PC-9 (cell line): ENCODE data around the gene RAB40B. TPM values are rescaled to one million over a fixed set of nuclear protein-coding genes. Genes with fewer than 3 reads are reported as not detected.
A peak's percentile ranks its signal among the peaks of the same experiment; 100 is the strongest.

ENCODE experiments used
- BruUV-seq: library from RNA; stranded (reverse); fragments of 400-500 nt; replicated peaks from 2 replicates; lab custom pipeline; 2021; lab: Mats Ljungman, UMichigan
- CTCF ChIA-PET: fragments of 300-600 bp; sonication (Branson Sonifier 250); formaldehyde crosslinking; loops from one replicate; lab custom pipeline; 2022; ENCODE audit warnings: antibody characterized with exemption; lab: Charles Lee
- POLR2A ChIA-PET: fragments of 300-600 bp; sonication (Branson Sonifier 250); formaldehyde crosslinking; loops from one replicate; lab custom pipeline; 2022; ENCODE audit warnings: antibody characterized with exemption; ENCODE audit not compliant: unreplicated experiment; lab: Charles Lee
- DNase-seq, 2 experiments: peaks; one replicate each; pipeline versions ENCODE4 v3.0.0 to v3.0.0-alpha.2; 2015 to 2022; ENCODE audit warnings: mixed read lengths in 1 of 2
- H2AFZ ChIP-seq: fragments of 200-600 bp; sonication (generic); 2 replicates; pipeline ENCODE4 v1.8.1; 2017; ENCODE audit warnings: antibody characterized with exemption
- H3F3A ChIP-seq: fragments of 200-600 bp; sonication (generic); 2 replicates; pipeline ENCODE4 v1.8.1; 2017; ENCODE audit warnings: antibody characterized with exemption, mild to moderate bottlenecking, low read depth; ENCODE audit not compliant: insufficient read depth
- H3K27ac ChIP-seq: fragments of 200-600 bp; sonication (generic); 2 replicates; pipeline ENCODE4 v1.6.1; 2016; ENCODE audit warnings: mixed run types
- H3K27me3 ChIP-seq: fragments of 200-600 bp; sonication (generic); 2 replicates; pipeline ENCODE4 v1.6.1; 2016; ENCODE audit warnings: low read depth, mixed run types; ENCODE audit not compliant: insufficient read depth
- H3K36me3 ChIP-seq: fragments of 200-600 bp; sonication (generic); 2 replicates; pipeline ENCODE4 v1.6.1; 2016; ENCODE audit warnings: low read depth, mixed run types
- H3K4me1 ChIP-seq: fragments of 200-600 bp; sonication (generic); replicated peaks from 2 replicates; pipeline ENCODE4 v1.6.1; 2016; ENCODE audit warnings: mixed run types; ENCODE audit not compliant: insufficient read depth
- H3K4me2 ChIP-seq: fragments of 200-600 bp; sonication (generic); 2 replicates; pipeline ENCODE4 v1.6.1; 2017; ENCODE audit warnings: mixed run types
- H3K4me3 ChIP-seq: fragments of 200-600 bp; sonication (generic); 2 replicates; pipeline ENCODE4 v1.6.1; 2016; ENCODE audit warnings: mixed run types
- H3K79me2 ChIP-seq: fragments of 200-600 bp; sonication (generic); 2 replicates; pipeline ENCODE4 v1.6.1; 2017; ENCODE audit warnings: low read depth, mixed run types
- H3K9me2 ChIP-seq: fragments of 200-600 bp; sonication (generic); 2 replicates; pipeline ENCODE4 v1.8.1; 2017; ENCODE audit warnings: mild to moderate bottlenecking; ENCODE audit not compliant: insufficient read depth
- H3K9me3 ChIP-seq: fragments of 200-600 bp; sonication (generic); 2 replicates; pipeline ENCODE4 v1.8.1; 2016; ENCODE audit warnings: low read depth; ENCODE audit not compliant: insufficient read depth
- H4K20me1 ChIP-seq: fragments of 200-600 bp; sonication (generic); 2 replicates; pipeline ENCODE4 v1.8.1; 2017; ENCODE audit not compliant: insufficient read depth
- CTCF ChIP-seq: fragments of 200-600 bp; sonication (generic); conservative IDR thresholded peaks from 2 replicates; pipeline ENCODE4 v1.6.1; 2017; ENCODE audit warnings: mixed run types, antibody characterized with exemption, mild to moderate bottlenecking, moderate library complexity
- EZH2 ChIP-seq: fragments of 200-600 bp; sonication (generic); IDR thresholded peaks from 2 replicates; pipeline ENCODE4 v1.8.0; 2017; ENCODE audit warnings: antibody characterized with exemption, low read depth
- intact Hi-C: fragments of 100-400 bp; cut with micrococcal nuclease; formaldehyde crosslinking; loops from one replicate; pipeline ENCODE4 v1.10.0; 2022; ENCODE audit not compliant: unreplicated experiment
- total RNA-seq: library from RNA; stranded (reverse); gene quantifications from 2 replicates; pipeline ENCODE4 v1.2.3, GENCODE V29; 2021

Gene RAB40B
- total RNA-seq, 1 experiment from 2014 or later, result 7.9 TPM

GRCh38 chr17:82648742-82649331 lies 49.7 kb downstream of the RAB40B start:
- no peaks in the 10 kb centered on the region for H3K27me3 ChIP-seq
- POLR2A ChIA-PET, result no interaction called here

GRCh38 chr17:82648165-82648668 lies 50.3 kb downstream of the RAB40B start, which contains the start of gene WDR45B:
WDR45B (minus strand) TSS chr17:82648444; CDS start chr17:82648340, 104 bp downstream.
- POLR2A ChIA-PET, result no interaction called here

More at GRCh38 chr17:82648742-82649331, 49.7 kb downstream of the RAB40B start:
- H3K4me2 ChIP-seq, result peak overlapping the region; percentile 68
- no peaks in the 10 kb centered on the region for H3K9me3 ChIP-seq
- TF ChIP-seq EZH2 (no peak), CTCF (no peak)
- H3K4me3 ChIP-seq, result peak overlapping the region; percentile 40; the same call in 1 of the 2 replicates
- H3K79me2 ChIP-seq, result peaks cover 41% of the 10 kb centered on the region
- no TSS peak for BruUV-seq
- H3K27ac ChIP-seq, result no peak overlapping the region
- no peak overlapping the region for H2AFZ ChIP-seq
- no peaks in the 10 kb centered on the region for H3K9me2 ChIP-seq
- H3K4me1 ChIP-seq, result no peaks in the 10 kb centered on the region; the same call in 1 of the 2 replicates
- intact Hi-C loops, result loop anchor here (1.0 to 10.0 kb wide), 2 partner anchors 66 to 103 kb away; partner anchors contain the start of genes FN3KRP and TBCD
- CTCF ChIA-PET, result no interaction called here
- peaks cover 36% of the 10 kb centered on the region for H4K20me1 ChIP-seq
- DNase-seq, result peak in 1 of 2 experiments; percentile 45
- no peaks in the 10 kb centered on the region for H3K36me3 ChIP-seq
- H3F3A ChIP-seq, result peaks cover 8% of the 10 kb centered on the region; the same call in 1 of the 2 replicates

GRCh38 chr17:82647593-82648164 lies 50.8 kb downstream of the RAB40B start:
- DNase-seq, result peak in 1 of 2 experiments; percentile 23
- Histone ChIP-seq H3K4me1 (no peaks in the 10 kb centered on the region; the same call in 1 of the 2 replicates), H3K4me3 (peak overlapping the region; percentile 79), H4K20me1 (peaks cover 38% of the 10 kb centered on the region), H3K27me3 (no peaks in the 10 kb centered on the region), H3K9me2 (no peaks in the 10 kb centered on the region), H3K36me3 (no peaks in the 10 kb centered on the region), H3K9me3 (no peaks in the 10 kb centered on the region), H3K4me2 (peak overlapping the region; percentile 88), H2AFZ (peak overlapping the region; percentile 74), H3K79me2 (peaks cover 51% of the 10 kb centered on the region), H3F3A (peaks cover 8% of the 10 kb centered on the region; the same call in 1 of the 2 replicates), H3K27ac (peak overlapping the region; percentile 80)
- POLR2A ChIA-PET, result no interaction called here
- intact Hi-C loops, result loop anchor here (1.0 to 10.0 kb wide), 2 partner anchors 67 to 105 kb away; partner anchors contain the start of genes FN3KRP and TBCD
- TSS peak; percentile 26 for BruUV-seq
- TF ChIP-seq EZH2, result no peak
- no peak for TF ChIP-seq CTCF
- CTCF ChIA-PET, result no interaction called here

More at GRCh38 chr17:82648165-82648668, 50.3 kb downstream of the RAB40B start, which contains the start of gene WDR45B:
- intact Hi-C loops, result loop anchor here (1.0 to 10.0 kb wide), 2 partner anchors 67 to 104 kb away; partner anchors contain the start of genes FN3KRP and TBCD
- no peaks in the 10 kb centered on the region; the same call in 1 of the 2 replicates for H3K4me1 ChIP-seq
- H3K79me2 ChIP-seq, result peaks cover 47% of the 10 kb centered on the region
- no peaks in the 10 kb centered on the region for H3K36me3 ChIP-seq
- peak within 1 kb of the TSS; percentile 88 for H3K4me2 ChIP-seq
- H3K9me2 ChIP-seq, result no peaks in the 10 kb centered on the region
- peak; percentile 82 to 95 for DNase-seq
- peak within 1 kb of the TSS; percentile 79 for H3K4me3 ChIP-seq
- CTCF ChIA-PET, result no interaction called here
- peak within 1 kb of the TSS; percentile 80 for H3K27ac ChIP-seq
- peak within 1 kb of the TSS; percentile 74 for H2AFZ ChIP-seq
- H3K9me3 ChIP-seq, result no peaks in the 10 kb centered on the region
- H4K20me1 ChIP-seq, result peaks cover 37% of the 10 kb centered on the region
- no TSS peak for BruUV-seq
- TF ChIP-seq EZH2, result no peak
- H3F3A ChIP-seq, result peaks cover 8% of the 10 kb centered on the region; the same call in 1 of the 2 replicates
- no peaks in the 10 kb centered on the region for H3K27me3 ChIP-seq
